ENCODE results near the gene HOXA1.

DNA sequence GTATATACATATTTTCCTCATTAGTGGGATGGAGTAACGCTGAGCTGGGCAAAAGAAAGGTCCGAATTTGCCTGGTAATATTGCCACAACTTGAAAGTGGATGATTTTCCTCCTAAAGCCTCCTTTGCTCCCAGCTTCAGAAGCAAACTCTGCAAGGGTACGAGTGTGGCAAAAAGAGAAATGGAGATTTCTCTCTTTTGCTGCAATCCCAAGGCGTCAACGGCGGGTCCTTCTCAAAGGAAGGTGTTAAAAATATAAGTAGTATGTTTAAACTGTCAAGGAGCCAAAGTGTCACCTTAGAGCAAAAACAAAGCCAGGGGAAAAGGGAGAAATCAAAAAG, 19.1 kb upstream of the HOXA1 start:
- TF ChIP-seq, protein P1, sequence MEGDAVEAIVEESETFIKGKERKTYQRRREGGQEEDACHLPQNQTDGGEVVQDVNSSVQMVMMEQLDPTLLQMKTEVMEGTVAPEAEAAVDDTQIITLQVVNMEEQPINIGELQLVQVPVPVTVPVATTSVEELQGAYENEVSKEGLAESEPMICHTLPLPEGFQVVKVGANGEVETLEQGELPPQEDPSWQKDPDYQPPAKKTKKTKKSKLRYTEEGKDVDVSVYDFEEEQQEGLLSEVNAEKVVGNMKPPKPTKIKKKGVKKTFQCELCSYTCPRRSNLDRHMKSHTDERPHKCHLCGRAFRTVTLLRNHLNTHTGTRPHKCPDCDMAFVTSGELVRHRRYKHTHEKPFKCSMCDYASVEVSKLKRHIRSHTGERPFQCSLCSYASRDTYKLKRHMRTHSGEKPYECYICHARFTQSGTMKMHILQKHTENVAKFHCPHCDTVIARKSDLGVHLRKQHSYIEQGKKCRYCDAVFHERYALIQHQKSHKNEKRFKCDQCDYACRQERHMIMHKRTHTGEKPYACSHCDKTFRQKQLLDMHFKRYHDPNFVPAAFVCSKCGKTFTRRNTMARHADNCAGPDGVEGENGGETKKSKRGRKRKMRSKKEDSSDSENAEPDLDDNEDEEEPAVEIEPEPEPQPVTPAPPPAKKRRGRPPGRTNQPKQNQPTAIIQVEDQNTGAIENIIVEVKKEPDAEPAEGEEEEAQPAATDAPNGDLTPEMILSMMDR (IDR thresholded peaks at IDR 0.05; ENCODE audit: insufficient read depth, low read length), result no peak
- TF ChIP-seq REST (IDR thresholded peaks at IDR 0.05; ENCODE audit: insufficient replicate concordance, low read depth), result no peak
- no peak for TF ChIP-seq POLR2AphosphoS5 (IDR thresholded peaks at IDR 0.05; ENCODE audit: low read depth)
- TF ChIP-seq SPI1 (IDR thresholded peaks at IDR 0.05; ENCODE audit: borderline replicate concordance, low read depth), result no peak

Measured in HL-60 (cell line).